DND-41 (cell line): ENCODE data around the gene COA1.

Source experiments
- ATAC-seq: fragments of 200-7000 bp; cut with Tn5 transposase; 3 replicates; pipeline ENCODE4 v1.9.1; 2021; ENCODE audit warnings: low read depth; ENCODE audit not compliant: insufficient read depth
- DNase-seq: peaks from one replicate; pipeline ENCODE4 v3.0.0-alpha.2; 2020
- H2AFZ ChIP-seq: 2 replicates; pipeline ENCODE4 v1.6.0; 2012; ENCODE audit warnings: low read depth, low read length
- H3K27ac ChIP-seq: 2 replicates; pipeline ENCODE4 v1.5.1; 2012; ENCODE audit warnings: low read length, inconsistent platforms
- H3K27me3 ChIP-seq: fragments of 200-600 bp; sonication (generic); 2 replicates; pipeline ENCODE4 v1.6.0; 2012; ENCODE audit warnings: low read length, mild to moderate bottlenecking, inconsistent platforms; ENCODE audit not compliant: insufficient read depth, poor library complexity
- H3K36me3 ChIP-seq: 2 replicates; pipeline ENCODE4 v1.5.1; 2012; ENCODE audit warnings: low read length, inconsistent platforms; ENCODE audit not compliant: insufficient read depth
- H3K4me1 ChIP-seq: 2 replicates; pipeline ENCODE4 v1.5.1; 2012; ENCODE audit warnings: mild to moderate bottlenecking, low read length; ENCODE audit not compliant: insufficient read depth
- H3K4me2 ChIP-seq: 2 replicates; pipeline ENCODE4 v1.6.0; 2012; ENCODE audit warnings: mild to moderate bottlenecking, moderate library complexity, low read length, inconsistent platforms; ENCODE audit not compliant: insufficient read depth
- H3K4me3 ChIP-seq, 2 experiments: fragments of 200-600 bp in 1 of 2; shearing (Covaris generic) in 1 of 2; 2 replicates each; pipeline ENCODE4 v1.5.1; 2012 to 2016; ENCODE audit warnings: inconsistent platforms in 2 of 2, low read length in 2 of 2, mild to moderate bottlenecking in 2 of 2, low read depth in 1 of 2, moderate library complexity in 1 of 2
- H3K79me2 ChIP-seq: 2 replicates; pipeline ENCODE4 v1.6.0; 2012; ENCODE audit warnings: low read length, inconsistent platforms; ENCODE audit not compliant: insufficient read depth
- H3K9ac ChIP-seq: 2 replicates; pipeline ENCODE4 v1.6.0; 2012; ENCODE audit warnings: low read depth, mild to moderate bottlenecking, inconsistent platforms, low read length, moderate library complexity
- H3K9me3 ChIP-seq: 2 replicates; pipeline ENCODE4 v1.5.1; 2012; ENCODE audit warnings: low read length, moderate library complexity, mild to moderate bottlenecking, inconsistent platforms; ENCODE audit not compliant: insufficient read depth, severe bottlenecking
- H4K20me1 ChIP-seq: 2 replicates; pipeline ENCODE4 v1.6.0; 2012; ENCODE audit warnings: low read length; ENCODE audit not compliant: insufficient read depth
- CTCF ChIP-seq: IDR thresholded peaks from 2 replicates; pipeline ENCODE4 v1.5.1; 2012; ENCODE audit warnings: borderline replicate concordance, low read length, moderate library complexity, mild to moderate bottlenecking; ENCODE audit not compliant: poor library complexity, severe bottlenecking; ENCODE audit errors: extremely low read depth
- EZH2 ChIP-seq: IDR thresholded peaks from 3 replicates; pipeline ENCODE4 v1.6.1; 2012; ENCODE audit warnings: borderline replicate concordance, low read depth, mild to moderate bottlenecking, moderate library complexity, low read length, inconsistent platforms; ENCODE audit not compliant: severe bottlenecking

Gene COA1

GRCh38 chr7:43653466-43653865, 75.9 kb downstream of the COA1 start:
- no peak overlapping the region for H3K4me2 ChIP-seq
- no peak for TF ChIP-seq EZH2
- TF ChIP-seq CTCF = no peak
- H3K9me3 ChIP-seq = no peaks in the 10 kb centered on the region
- peaks cover 19% of the 10 kb centered on the region for H3K36me3 ChIP-seq
- no peak overlapping the region for H3K4me3 ChIP-seq
- H3K4me1 ChIP-seq = peaks cover 43% of the 10 kb centered on the region
- H3K79me2 ChIP-seq = peaks cover 72% of the 10 kb centered on the region
- ATAC-seq = no peak
- no peak overlapping the region for H3K27ac ChIP-seq
- no peak overlapping the region for H3K9ac ChIP-seq
- peaks cover 52% of the 10 kb centered on the region for H4K20me1 ChIP-seq
- no peaks in the 10 kb centered on the region for H3K27me3 ChIP-seq
- no peak for DNase-seq
- H2AFZ ChIP-seq = no peak overlapping the region

GRCh38 chr7:43652364-43652763, 77.0 kb downstream of the COA1 start:
- TF ChIP-seq EZH2 = no peak
- TF ChIP-seq CTCF = no peak
- Histone ChIP-seq H3K27me3 (no peaks in the 10 kb centered on the region), H4K20me1 (peaks cover 62% of the 10 kb centered on the region), H3K4me1 (peaks cover 54% of the 10 kb centered on the region), H3K27ac (no peak overlapping the region), H3K4me2 (no peak overlapping the region), H3K79me2 (peaks cover 72% of the 10 kb centered on the region), H2AFZ (no peak overlapping the region), H3K9me3 (no peaks in the 10 kb centered on the region), H3K36me3 (peaks cover 24% of the 10 kb centered on the region), H3K4me3 (no peak overlapping the region), H3K9ac (no peak overlapping the region)
- no peak for ATAC-seq
- DNase-seq = no peak

GRCh38 chr7:43650457-43651052, 78.8 kb downstream of the COA1 start:
- Histone ChIP-seq H3K36me3 (peaks cover 35% of the 10 kb centered on the region), H3K27me3 (no peaks in the 10 kb centered on the region), H4K20me1 (peaks cover 74% of the 10 kb centered on the region), H3K79me2 (peaks cover 70% of the 10 kb centered on the region), H2AFZ (no peak overlapping the region), H3K9ac (peak overlapping the region; percentile 18; the same call in 1 of the 2 replicates), H3K4me1 (peaks cover 66% of the 10 kb centered on the region), H3K27ac (peak overlapping the region; percentile 65), H3K4me3 (no peak overlapping the region), H3K9me3 (no peaks in the 10 kb centered on the region), H3K4me2 (peak overlapping the region; percentile 56)
- TF ChIP-seq CTCF (no peak), EZH2 (no peak)
- ATAC-seq (no peak), DNase-seq (no peak)
